ENCODE results near the gene FAIM2. TPM values are rescaled to one million over a fixed set of nuclear protein-coding genes. Genes with fewer than 3 reads are reported as not detected.

Gene FAIM2
- total RNA-seq, 5 donors from 2014 or later (not counting 1 experiment from before 2014, with no cell fraction given): 0.25 to 0.30 TPM; not detected in 3

DNA sequence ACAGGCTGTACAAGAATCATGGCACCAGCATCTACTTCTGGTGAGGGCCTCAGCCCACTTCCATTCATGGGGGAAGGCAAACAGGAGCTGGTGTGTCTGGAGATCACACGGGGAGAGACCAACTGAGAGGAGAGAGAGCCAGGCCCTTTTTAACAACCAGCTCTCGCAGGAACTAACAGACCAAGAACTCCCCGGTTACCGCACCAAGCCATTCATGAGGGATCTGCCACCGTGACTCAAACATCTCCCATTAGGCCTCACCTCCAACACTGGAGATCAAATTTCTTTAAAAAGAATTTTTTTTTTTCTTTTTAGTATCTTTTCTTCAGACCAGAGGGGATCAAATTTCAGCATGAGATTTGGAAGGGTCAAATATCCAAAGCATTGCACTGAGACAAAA is 30.1 kb upstream of the FAIM2 start:
- no CpG with 5 or more reads among the region's 5 CpGs for WGBS (ENCODE audit: insufficient coverage)
- Mint-ChIP-seq H3K36me3 (no peaks in the 10 kb centered on the region), H3K4me1 (no peaks in the 10 kb centered on the region), H3K4me3 (no peak overlapping the region), H3K9me3 (no peaks in the 10 kb centered on the region), H3K27ac (no peak overlapping the region), H3K27me3 (peaks cover 4 to 11% of the 10 kb centered on the region in 2 donors)
- Histone ChIP-seq H3K27ac (ENCODE audit: low read length) (no peak overlapping the region), H3K9me3 (no peaks in the 10 kb centered on the region), H3K27me3 (replicated peaks in 1 of 2; ENCODE audit: control insufficient read depth in 2 of 2, extremely low read depth in 1 of 2, insufficient read depth in 2 of 2, low read length in 1 of 2) (peaks cover 3 to 8% of the 10 kb centered on the region in 2 experiments), H3K4me3 (ENCODE audit: control insufficient read depth in 1 of 2, extremely low read depth in 1 of 2, low read length in 1 of 2) (no peak overlapping the region), H3K4me1 (ENCODE audit: control insufficient read depth in 1 of 2, extremely low read depth in 1 of 2, insufficient read depth in 2 of 2, low read length in 2 of 2) (no peaks in the 10 kb centered on the region), H3K36me3 (ENCODE audit: control insufficient read depth in 2 of 2, extremely low read depth in 1 of 2, insufficient read depth in 1 of 2, low read length in 1 of 2) (no peaks in the 10 kb centered on the region)
- ChIA-PET POLR2A (no interaction called here), CTCF (interaction anchor here in 1 of 2 donors (0.7 to 1.8 kb wide), 2 partner anchors 12 to 39 kb away, joined by 4 read pairs; no protein-coding TSS in a partner anchor)
- DNase-seq (no peak), ATAC-seq (replicated peaks in 1 of 4) (no peak)

- Mint-ChIP-seq H3K4me3 (no peak overlapping the region), H3K27me3 (peaks cover 4 to 11% of the 10 kb centered on the region in 2 donors), H3K9me3 (no peaks in the 10 kb centered on the region), H3K36me3 (no peaks in the 10 kb centered on the region), H3K4me1 (no peaks in the 10 kb centered on the region), H3K27ac (no peak overlapping the region)
- Histone ChIP-seq H3K9me3 (no peaks in the 10 kb centered on the region), H3K27me3 (replicated peaks in 1 of 2; ENCODE audit: control insufficient read depth in 2 of 2, extremely low read depth in 1 of 2, insufficient read depth in 2 of 2, low read length in 1 of 2) (peaks cover 3 to 8% of the 10 kb centered on the region in 2 experiments), H3K36me3 (ENCODE audit: control insufficient read depth in 2 of 2, extremely low read depth in 1 of 2, insufficient read depth in 1 of 2, low read length in 1 of 2) (no peaks in the 10 kb centered on the region), H3K4me1 (ENCODE audit: control insufficient read depth in 1 of 2, extremely low read depth in 1 of 2, insufficient read depth in 2 of 2, low read length in 2 of 2) (no peaks in the 10 kb centered on the region), H3K4me3 (ENCODE audit: control insufficient read depth in 1 of 2, extremely low read depth in 1 of 2, low read length in 1 of 2) (no peak overlapping the region), H3K27ac (ENCODE audit: low read length) (no peak overlapping the region)
- DNase-seq (no peak), ATAC-seq (replicated peaks in 1 of 4) (no peak)
- WGBS (ENCODE audit: insufficient coverage): 90% methylated on average over 5 of the region's 8 CpGs
- ChIA-PET CTCF (no interaction called here), POLR2A (no interaction called here)
Measured at GRCh38 chr12:49932533-49933130, 28.9 kb upstream of the FAIM2 start.

GRCh38 chr12:49932023-49932422 is 28.3 kb upstream of the FAIM2 start:
- CTCF ChIA-PET: no interaction called here
- Mint-ChIP-seq H3K4me1 (no peaks in the 10 kb centered on the region), H3K36me3 (no peaks in the 10 kb centered on the region), H3K27me3 (peaks cover 4 to 11% of the 10 kb centered on the region in 2 donors), H3K9me3 (no peaks in the 10 kb centered on the region), H3K4me3 (no peak overlapping the region), H3K27ac (no peak overlapping the region)
- H3K4me3 ChIP-seq (ENCODE audit: control insufficient read depth in 1 of 2, extremely low read depth in 1 of 2, low read length in 1 of 2): no peak overlapping the region
- H3K27me3 ChIP-seq (replicated peaks in 1 of 2; ENCODE audit: control insufficient read depth in 2 of 2, extremely low read depth in 1 of 2, insufficient read depth in 2 of 2, low read length in 1 of 2): peaks cover 3 to 8% of the 10 kb centered on the region in 2 experiments
- no peaks in the 10 kb centered on the region for H3K4me1 ChIP-seq (ENCODE audit: control insufficient read depth in 1 of 2, extremely low read depth in 1 of 2, insufficient read depth in 2 of 2, low read length in 2 of 2)
- WGBS (ENCODE audit: insufficient coverage): 67% methylated on average over 4 of the region's 7 CpGs
- H3K9me3 ChIP-seq: no peaks in the 10 kb centered on the region
- H3K36me3 ChIP-seq (ENCODE audit: control insufficient read depth in 2 of 2, extremely low read depth in 1 of 2, insufficient read depth in 1 of 2, low read length in 1 of 2): no peaks in the 10 kb centered on the region
- ATAC-seq (replicated peaks in 1 of 4) (no peak), DNase-seq (no peak)
- POLR2A ChIA-PET: no interaction called here
- no peak overlapping the region for H3K27ac ChIP-seq (ENCODE audit: low read length)

GRCh38 chr12:49930515-49931288 is 27.0 kb upstream of the FAIM2 start:
- H3K36me3 Mint-ChIP-seq: no peaks in the 10 kb centered on the region
- DNase-seq: no peak
- H3K4me3 Mint-ChIP-seq: no peak overlapping the region
- no CpG with 5 or more reads among the region's 3 CpGs for WGBS (ENCODE audit: insufficient coverage)
- no peak overlapping the region for H3K27ac Mint-ChIP-seq
- Histone ChIP-seq H3K9me3 (no peaks in the 10 kb centered on the region), H3K4me3 (ENCODE audit: control insufficient read depth in 1 of 2, extremely low read depth in 1 of 2, low read length in 1 of 2) (no peak overlapping the region), H3K27ac (ENCODE audit: low read length) (no peak overlapping the region), H3K27me3 (replicated peaks in 1 of 2; ENCODE audit: control insufficient read depth in 2 of 2, extremely low read depth in 1 of 2, insufficient read depth in 2 of 2, low read length in 1 of 2) (peaks cover 3 to 5% of the 10 kb centered on the region in 2 experiments), H3K36me3 (ENCODE audit: control insufficient read depth in 2 of 2, extremely low read depth in 1 of 2, insufficient read depth in 1 of 2, low read length in 1 of 2) (no peaks in the 10 kb centered on the region), H3K4me1 (ENCODE audit: control insufficient read depth in 1 of 2, extremely low read depth in 1 of 2, insufficient read depth in 2 of 2, low read length in 2 of 2) (no peaks in the 10 kb centered on the region)
- no peaks in the 10 kb centered on the region for H3K4me1 Mint-ChIP-seq
- no peak for ATAC-seq (replicated peaks in 1 of 4)
- H3K27me3 Mint-ChIP-seq: peaks cover 4 to 10% of the 10 kb centered on the region in 2 donors
- CTCF ChIA-PET: interaction anchor here in 1 of 2 donors (0.6 kb wide), 1 partner anchor 22 kb away, joined by 3 read pairs; no protein-coding TSS in a partner anchor
- no peaks in the 10 kb centered on the region for H3K9me3 Mint-ChIP-seq
- POLR2A ChIA-PET: no interaction called here

- no peak overlapping the region for H3K27ac Mint-ChIP-seq
- H3K4me1 Mint-ChIP-seq: no peaks in the 10 kb centered on the region
- 87% methylated on average over 3 of the region's 7 CpGs for WGBS (ENCODE audit: insufficient coverage)
Measured at GRCh38 chr12:49929581-49929980, 25.9 kb upstream of the FAIM2 start.

GRCh38 chr12:49928471-49928870 is 24.8 kb upstream of the FAIM2 start:
- DNase-seq (no peak), ATAC-seq (replicated peaks in 1 of 4) (no peak)
- Histone ChIP-seq H3K4me3 (ENCODE audit: control insufficient read depth in 1 of 2, extremely low read depth in 1 of 2, low read length in 1 of 2) (no peak overlapping the region), H3K36me3 (ENCODE audit: control insufficient read depth in 2 of 2, extremely low read depth in 1 of 2, insufficient read depth in 1 of 2, low read length in 1 of 2) (no peaks in the 10 kb centered on the region), H3K9me3 (no peaks in the 10 kb centered on the region), H3K27ac (ENCODE audit: low read length) (no peak overlapping the region), H3K27me3 (replicated peaks in 1 of 2; ENCODE audit: control insufficient read depth in 2 of 2, extremely low read depth in 1 of 2, insufficient read depth in 2 of 2, low read length in 1 of 2) (peaks cover 3 to 5% of the 10 kb centered on the region in 2 experiments), H3K4me1 (ENCODE audit: control insufficient read depth in 1 of 2, extremely low read depth in 1 of 2, insufficient read depth in 2 of 2, low read length in 2 of 2) (no peaks in the 10 kb centered on the region)
- H3K27me3 Mint-ChIP-seq: no peaks in the 10 kb centered on the region
- no peaks in the 10 kb centered on the region for H3K4me1 Mint-ChIP-seq
- no peak overlapping the region for H3K4me3 Mint-ChIP-seq
- WGBS (ENCODE audit: insufficient coverage): 80% methylated on average over 4 of the region's 6 CpGs
- H3K27ac Mint-ChIP-seq: no peak overlapping the region
- CTCF ChIA-PET: no interaction called here
- POLR2A ChIA-PET: no interaction called here
- H3K36me3 Mint-ChIP-seq: no peaks in the 10 kb centered on the region
- no peaks in the 10 kb centered on the region for H3K9me3 Mint-ChIP-seq

More at GRCh38 chr12:49929581-49929980, 25.9 kb upstream of the FAIM2 start:
- Mint-ChIP-seq H3K4me3 (no peak overlapping the region), H3K9me3 (no peaks in the 10 kb centered on the region), H3K36me3 (no peaks in the 10 kb centered on the region), H3K27me3 (peaks cover 2% of the 10 kb centered on the region in 2 donors)
- ATAC-seq (replicated peaks in 1 of 4) (no peak), DNase-seq (no peak)
- POLR2A ChIA-PET: no interaction called here
- peaks cover 3 to 5% of the 10 kb centered on the region in 2 experiments for H3K27me3 ChIP-seq (replicated peaks in 1 of 2; ENCODE audit: control insufficient read depth in 2 of 2, extremely low read depth in 1 of 2, insufficient read depth in 2 of 2, low read length in 1 of 2)
- CTCF ChIA-PET: no interaction called here
- H3K4me1 ChIP-seq (ENCODE audit: control insufficient read depth in 1 of 2, extremely low read depth in 1 of 2, insufficient read depth in 2 of 2, low read length in 2 of 2): no peaks in the 10 kb centered on the region
- no peak overlapping the region for H3K4me3 ChIP-seq (ENCODE audit: control insufficient read depth in 1 of 2, extremely low read depth in 1 of 2, low read length in 1 of 2)
- H3K9me3 ChIP-seq: no peaks in the 10 kb centered on the region
- no peak overlapping the region for H3K27ac ChIP-seq (ENCODE audit: low read length)
- H3K36me3 ChIP-seq (ENCODE audit: control insufficient read depth in 2 of 2, extremely low read depth in 1 of 2, insufficient read depth in 1 of 2, low read length in 1 of 2): no peaks in the 10 kb centered on the region
